ACHN (cell line): ENCODE results near the gene QSER1.
"Not testable (repeated sequence)": the region's sequence is repeated elsewhere in the genome, so short reads cannot be mapped to it uniquely, and the experiment has no call there.

Experiments
- DNase-seq: peaks from one replicate; pipeline ENCODE4 v3.0.0-alpha.2; 2015
- in situ Hi-C: cut with HindIII; loops from 2 replicates; pipeline ENCODE4 v1.10.0; 2017; ENCODE audit warnings: low sequenced_read_pairs, low pct_ligation_motif_present, low pct_unique_long_range_greater_than_20kb

QSER1 gene

GRCh38 chr11:32916994-32917393 lies 24.4 kb downstream of the QSER1 start:
- no peak for DNase-seq
- in situ Hi-C loops, result no loop called here

- no peak for DNase-seq
- in situ Hi-C loops, result no loop called here
These were observed 25.8 kb downstream of the QSER1 start for GRCh38 chr11:32918427-32918826.

- in situ Hi-C loops, result no loop called here
- no peak for DNase-seq
These were observed 26.7 kb downstream of the QSER1 start for GRCh38 chr11:32919338-32919737.

GRCh38 chr11:32920570-32920969 lies 28.0 kb downstream of the QSER1 start:
- in situ Hi-C loops, result no loop called here
- DNase-seq, result no peak

- no peak for DNase-seq
- in situ Hi-C loops, result no loop called here
These were observed 28.6 kb downstream of the QSER1 start for GRCh38 chr11:32921204-32921603.

DNA sequence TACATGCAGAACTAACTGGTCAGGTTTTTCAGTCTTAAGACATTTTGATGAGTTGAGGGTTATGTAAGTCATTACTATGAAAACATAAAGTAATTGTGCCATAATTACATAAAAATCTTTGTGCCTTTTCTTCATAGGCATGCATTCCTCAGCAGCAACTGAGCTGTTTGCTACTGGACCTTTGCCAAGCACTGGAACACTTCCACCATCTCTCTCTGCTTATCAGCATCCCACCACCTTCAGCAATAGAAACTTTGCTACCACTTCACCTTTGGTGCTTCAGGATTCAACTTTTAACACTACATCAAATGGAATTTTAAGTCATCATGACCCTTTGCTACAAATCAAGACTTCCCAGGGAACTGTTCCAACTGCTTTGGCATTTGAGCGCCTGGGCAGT lies 39.0 kb downstream of the QSER1 start:
- in situ Hi-C loops, result no loop called here

GRCh38 chr11:32932196-32932595 lies 39.6 kb downstream of the QSER1 start:
- DNase-seq, result no peak
- in situ Hi-C loops, result no loop called here

More for the DNA sequence above, 39.0 kb downstream of the QSER1 start:
- DNase-seq, result no peak

DNA sequence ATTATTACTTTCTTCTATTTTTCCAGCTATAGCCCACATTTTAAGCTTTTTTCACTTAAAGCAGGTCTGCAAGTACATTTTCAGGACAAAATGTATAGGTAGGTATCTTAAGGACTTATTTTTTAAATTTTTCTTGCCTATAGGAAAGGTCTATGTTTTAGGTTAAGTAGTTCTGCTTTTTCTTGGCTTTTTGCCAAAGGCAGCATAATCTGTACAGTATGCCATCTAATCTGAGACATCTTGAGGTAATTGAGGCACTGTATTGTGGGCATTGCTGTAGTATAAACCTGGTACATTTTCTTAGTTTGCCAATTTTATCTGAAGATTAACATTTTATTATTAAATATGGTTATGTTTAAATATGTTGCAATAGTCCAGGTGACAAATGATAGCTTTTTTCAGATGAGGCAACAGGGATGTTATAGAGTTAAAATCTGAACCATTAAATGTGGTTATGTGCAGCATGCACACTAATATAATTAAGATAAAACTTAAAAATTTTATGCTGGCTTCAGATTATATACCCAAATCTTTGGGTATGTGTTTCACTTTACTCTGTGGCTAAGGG lies 42.9 kb downstream of the QSER1 start:
- no peak for DNase-seq
- in situ Hi-C loops, result no loop called here

DNA sequence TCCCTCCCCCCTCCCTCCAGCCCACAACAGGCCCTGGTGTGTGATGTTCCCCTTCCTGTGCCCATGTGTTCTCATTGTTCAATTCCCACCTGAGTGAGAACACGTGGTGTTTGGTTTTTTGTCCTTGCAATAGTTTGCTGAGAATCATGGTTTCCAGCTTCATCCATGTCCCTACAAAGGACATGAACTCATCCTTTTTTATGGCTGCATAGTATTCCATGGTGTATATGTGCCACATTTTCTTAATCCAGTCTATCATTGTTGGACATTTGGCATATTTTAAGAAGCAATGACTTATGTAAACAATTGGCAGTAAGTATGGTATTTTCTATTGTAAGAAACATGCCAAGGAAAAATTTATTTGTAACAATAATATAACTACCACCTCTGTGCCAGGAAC lies 43.6 kb downstream of the QSER1 start:
- in situ Hi-C loops, result not testable (repeated sequence)

GRCh38 chr11:32937283-32937682 lies 44.7 kb downstream of the QSER1 start:
- in situ Hi-C loops, DNase-seq: not testable (repeated sequence)

More for the DNA sequence above, 43.6 kb downstream of the QSER1 start:
- not testable (repeated sequence) for DNase-seq

GRCh38 chr11:32939046-32939445 lies 46.4 kb downstream of the QSER1 start:
- DNase-seq, result no peak

GRCh38 chr11:32939866-32940265 lies 47.3 kb downstream of the QSER1 start:
- DNase-seq, result no peak
- in situ Hi-C loops, result no loop called here

More at GRCh38 chr11:32939046-32939445, 46.4 kb downstream of the QSER1 start:
- in situ Hi-C loops, result no loop called here

GRCh38 chr11:32940865-32941264 lies 48.3 kb downstream of the QSER1 start:
- no peak for DNase-seq
- in situ Hi-C loops, result no loop called here

DNA sequence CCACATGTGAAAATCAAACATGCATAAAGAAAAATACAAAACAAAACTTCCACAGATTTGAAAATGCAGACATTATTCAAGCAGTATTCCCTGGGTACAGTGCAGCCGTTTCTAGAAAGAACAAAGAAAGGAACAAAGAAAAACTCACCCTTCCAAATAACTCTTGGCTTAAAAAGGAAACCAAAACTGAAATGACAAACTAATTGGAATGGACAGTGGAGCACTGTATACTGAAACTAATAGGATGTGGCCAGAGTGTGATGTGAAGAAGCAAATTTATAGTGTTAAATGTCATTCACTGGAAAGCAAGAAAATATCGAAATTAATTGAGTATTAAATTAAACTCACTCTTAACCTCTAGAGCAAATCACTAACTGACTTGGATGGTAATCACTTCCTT lies 55.4 kb downstream of the QSER1 start:
- in situ Hi-C loops, result no loop called here
- DNase-seq, result no peak

DNA sequence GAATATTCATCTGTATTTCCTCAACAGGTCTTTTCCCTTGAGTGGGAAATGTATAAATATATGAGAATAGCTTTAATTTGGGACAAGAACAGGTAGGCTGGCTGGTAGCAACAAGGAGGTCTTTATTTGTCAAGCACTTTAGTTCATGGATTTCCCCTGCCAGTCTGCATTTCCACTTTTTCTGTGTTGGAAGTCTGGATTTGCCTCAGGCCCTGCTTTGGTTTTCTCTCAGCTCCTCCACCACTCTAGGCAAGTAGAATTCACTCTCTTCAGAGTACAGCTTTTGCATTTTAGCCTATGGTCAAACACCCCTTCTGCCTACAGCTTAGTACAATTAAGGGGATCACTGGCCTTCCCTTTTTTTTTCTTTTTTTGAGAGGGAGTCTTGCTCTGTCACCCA lies 57.1 kb downstream of the QSER1 start:
- DNase-seq, result no peak
- in situ Hi-C loops, result no loop called here

DNA sequence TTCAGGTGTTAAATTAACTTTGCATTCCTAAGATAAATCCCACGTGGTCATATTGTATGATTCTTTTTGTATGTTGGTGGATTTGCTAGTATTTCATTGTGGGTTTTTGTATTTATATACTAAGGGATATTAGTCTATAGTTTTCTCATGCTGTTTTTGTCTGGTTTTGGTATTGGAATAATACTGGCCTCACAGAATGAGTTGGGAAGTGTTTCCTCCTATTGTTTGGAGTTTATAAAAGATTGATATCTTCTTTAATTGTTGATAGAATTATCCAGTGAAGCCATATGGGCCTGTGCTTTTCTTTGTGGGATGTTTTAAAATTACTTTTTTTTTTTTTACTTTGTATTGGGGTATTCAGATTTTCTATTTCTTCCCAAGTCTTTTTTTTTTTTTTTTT lies 59.8 kb downstream of the QSER1 start:
- in situ Hi-C loops, result no loop called here
- no peak for DNase-seq

DNA sequence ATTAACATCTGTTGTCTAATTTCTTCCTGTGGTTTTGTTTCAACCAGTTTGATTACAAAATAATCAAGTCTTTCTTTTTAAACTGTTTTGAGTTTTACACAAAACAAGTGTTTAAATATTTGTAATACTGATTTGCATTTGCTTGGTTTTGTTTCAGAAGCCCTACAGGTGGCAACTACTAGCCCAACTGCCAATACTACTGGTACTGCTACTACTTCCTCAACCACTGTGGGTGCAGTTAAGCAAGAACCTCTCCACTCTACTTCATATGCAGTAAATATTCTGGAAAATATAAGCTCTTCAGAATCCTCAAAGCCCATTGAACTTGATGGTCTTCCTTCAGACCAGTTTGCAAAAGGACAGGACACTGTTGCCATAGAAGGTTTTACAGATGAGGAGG lies 61.1 kb downstream of the QSER1 start:
- in situ Hi-C loops, result no loop called here

DNA sequence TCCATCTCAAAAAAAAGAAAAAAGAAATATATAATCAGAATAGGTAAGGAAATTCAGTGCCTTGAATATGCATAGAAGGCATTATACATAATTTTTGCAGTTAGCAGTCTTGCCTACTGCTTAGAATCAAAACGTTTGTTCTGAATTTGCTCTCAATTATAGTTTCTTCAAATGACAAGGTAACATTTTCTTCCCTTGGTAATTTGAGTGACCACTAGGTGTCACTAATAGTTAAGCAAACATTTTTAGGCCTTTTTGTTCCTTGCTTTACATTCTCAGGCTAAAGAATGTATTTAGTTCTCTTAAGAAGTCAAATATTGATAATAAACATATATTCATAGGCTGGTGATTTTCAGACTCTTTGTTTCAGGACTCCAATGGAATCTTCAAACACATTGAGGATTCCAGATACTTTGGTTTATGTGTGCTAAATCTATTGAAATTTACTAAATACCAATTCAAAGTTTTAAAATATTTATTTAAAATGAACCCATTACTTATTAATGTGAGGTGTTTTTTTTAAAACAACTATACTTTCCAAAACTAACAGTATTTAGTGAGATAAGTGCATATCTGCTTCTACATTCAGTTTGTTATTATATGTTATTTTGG lies 68.0 kb downstream of the QSER1 start:
- DNase-seq, result peak; percentile 52
- in situ Hi-C loops, result no loop called here

More for the DNA sequence above, 61.1 kb downstream of the QSER1 start:
- no peak for DNase-seq

- in situ Hi-C loops, result no loop called here
- no peak for DNase-seq
These were observed 69.4 kb downstream of the QSER1 start for GRCh38 chr11:32962016-32962415.

GRCh38 chr11:32963721-32964120 lies 71.1 kb downstream of the QSER1 start:
- DNase-seq, result no peak
- in situ Hi-C loops, result no loop called here
